Sigmoid colon (tissue), 4 donors: ENCODE measurements around the gene HADHA.

Experiments
- CTCF ChIP-seq, 4 experiments: fragments of 450-650 bp in 3 of 4; fragments of 200-600 bp in 1 of 4; IDR thresholded peaks; one replicate each; pipeline ENCODE4 v1.5.1; 2016 to 2019; ENCODE audit warnings: antibody characterized with exemption in 4 of 4, mild to moderate bottlenecking in 3 of 4, moderate library complexity in 2 of 4
- EP300 ChIP-seq, 4 donors: sonication (generic); formaldehyde crosslinking; IDR thresholded peaks; one replicate each; pipeline ENCODE4 v1.6.1; 2017; ENCODE audit warnings: antibody characterized with exemption in 4 of 4
- POLR2A ChIP-seq, 2 donors: fragments of 450-650 bp; IDR thresholded peaks; one replicate each; pipeline ENCODE4 v1.6.1; 2016; ENCODE audit warnings: antibody characterized with exemption in 2 of 2, mild to moderate bottlenecking in 2 of 2, moderate library complexity in 2 of 2

- no peak for TF ChIP-seq CTCF (IDR thresholded peaks at IDR 0.05)
- no peak for TF ChIP-seq EP300 (IDR thresholded peaks at IDR 0.05)
- TF ChIP-seq POLR2A (IDR thresholded peaks at IDR 0.05): no peak
Observed at GRCh38 chr2:26144031-26144430, 100.4 kb downstream of the HADHA start.
